HG03066 (cell line): ENCODE measurements around the gene LMF1.

Source experiments
- ATAC-seq: cut with Tn5 transposase; IDR thresholded peaks from one replicate; pipeline ENCODE4 v1.9.1; 2021; ENCODE audit warnings: low read depth; ENCODE audit not compliant: unreplicated experiment

Gene LMF1

GRCh38 chr16:854808-855410 lies 115.9 kb downstream of the LMF1 start:
- ATAC-seq: no peak

GRCh38 chr16:853981-854807 lies 116.6 kb downstream of the LMF1 start:
- no peak for ATAC-seq

GRCh38 chr16:853306-853705 lies 117.5 kb downstream of the LMF1 start:
- no peak for ATAC-seq

- ATAC-seq: no peak
These were observed 118.2 kb downstream of the LMF1 start for GRCh38 chr16:852451-853185.

GRCh38 chr16:851871-852270 lies 118.9 kb downstream of the LMF1 start:
- no peak for ATAC-seq

GRCh38 chr16:851209-851810 lies 119.5 kb downstream of the LMF1 start:
- no peak for ATAC-seq

GRCh38 chr16:850668-851067 lies 120.1 kb downstream of the LMF1 start:
- no peak for ATAC-seq

GRCh38 chr16:848510-849253 lies 122.1 kb downstream of the LMF1 start:
- no peak for ATAC-seq

- ATAC-seq: no peak
These were observed 122.9 kb downstream of the LMF1 start for GRCh38 chr16:847681-848445.

- ATAC-seq: no peak
These were observed 123.6 kb downstream of the LMF1 start for GRCh38 chr16:847151-847550.

- no peak for ATAC-seq
These were observed 125.4 kb downstream of the LMF1 start for GRCh38 chr16:845351-845745.

- no peak for ATAC-seq
These were observed 126.0 kb downstream of the LMF1 start for GRCh38 chr16:844638-845350.

- no peak for ATAC-seq
These were observed 127.0 kb downstream of the LMF1 start for GRCh38 chr16:843771-844170.

GRCh38 chr16:842711-843560 lies 127.8 kb downstream of the LMF1 start:
- ATAC-seq: no peak

GRCh38 chr16:842061-842476 lies 128.7 kb downstream of the LMF1 start:
- ATAC-seq: no peak

- no peak for ATAC-seq
These were observed 129.2 kb downstream of the LMF1 start for GRCh38 chr16:841455-842060.

GRCh38 chr16:840561-841454 lies 130.0 kb downstream of the LMF1 start:
- ATAC-seq: no peak
